ENCODE results near the gene PIM2.
"Not testable (repeated sequence)": the region's sequence is repeated elsewhere in the genome, so short reads cannot be mapped to it uniquely, and the experiment has no call there.

The PIM2 gene

DNA sequence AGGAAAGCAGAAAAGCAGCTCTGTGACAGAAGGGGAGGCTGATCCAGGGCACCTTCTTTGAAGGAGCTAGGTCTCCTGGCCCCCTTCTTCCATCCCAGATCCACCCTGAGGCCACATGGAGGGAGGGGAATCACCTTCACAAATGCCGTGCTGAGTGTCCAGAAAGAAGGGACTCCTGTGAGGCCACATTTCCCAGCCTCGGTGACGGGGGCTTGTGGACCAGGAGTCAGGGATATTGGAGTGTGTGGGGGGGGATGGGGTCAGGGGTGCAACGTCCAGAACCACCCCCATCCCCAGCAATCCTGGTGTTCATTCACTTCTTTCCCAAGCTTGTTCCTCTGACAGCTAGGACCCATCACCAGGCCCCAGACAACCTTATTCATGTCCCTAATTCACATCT is 25.9 kb downstream of the PIM2 start:
- H3K4me3 ChIP-seq (ENCODE audit: low read depth, low read length), result no peak overlapping the region
- DNase-seq (ENCODE audit: low read depth), result no peak
- TF ChIP-seq, protein P1, sequence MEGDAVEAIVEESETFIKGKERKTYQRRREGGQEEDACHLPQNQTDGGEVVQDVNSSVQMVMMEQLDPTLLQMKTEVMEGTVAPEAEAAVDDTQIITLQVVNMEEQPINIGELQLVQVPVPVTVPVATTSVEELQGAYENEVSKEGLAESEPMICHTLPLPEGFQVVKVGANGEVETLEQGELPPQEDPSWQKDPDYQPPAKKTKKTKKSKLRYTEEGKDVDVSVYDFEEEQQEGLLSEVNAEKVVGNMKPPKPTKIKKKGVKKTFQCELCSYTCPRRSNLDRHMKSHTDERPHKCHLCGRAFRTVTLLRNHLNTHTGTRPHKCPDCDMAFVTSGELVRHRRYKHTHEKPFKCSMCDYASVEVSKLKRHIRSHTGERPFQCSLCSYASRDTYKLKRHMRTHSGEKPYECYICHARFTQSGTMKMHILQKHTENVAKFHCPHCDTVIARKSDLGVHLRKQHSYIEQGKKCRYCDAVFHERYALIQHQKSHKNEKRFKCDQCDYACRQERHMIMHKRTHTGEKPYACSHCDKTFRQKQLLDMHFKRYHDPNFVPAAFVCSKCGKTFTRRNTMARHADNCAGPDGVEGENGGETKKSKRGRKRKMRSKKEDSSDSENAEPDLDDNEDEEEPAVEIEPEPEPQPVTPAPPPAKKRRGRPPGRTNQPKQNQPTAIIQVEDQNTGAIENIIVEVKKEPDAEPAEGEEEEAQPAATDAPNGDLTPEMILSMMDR (IDR thresholded peaks at IDR 0.05; ENCODE audit: control insufficient read depth, extremely low read depth, insufficient read depth), result no peak

DNA sequence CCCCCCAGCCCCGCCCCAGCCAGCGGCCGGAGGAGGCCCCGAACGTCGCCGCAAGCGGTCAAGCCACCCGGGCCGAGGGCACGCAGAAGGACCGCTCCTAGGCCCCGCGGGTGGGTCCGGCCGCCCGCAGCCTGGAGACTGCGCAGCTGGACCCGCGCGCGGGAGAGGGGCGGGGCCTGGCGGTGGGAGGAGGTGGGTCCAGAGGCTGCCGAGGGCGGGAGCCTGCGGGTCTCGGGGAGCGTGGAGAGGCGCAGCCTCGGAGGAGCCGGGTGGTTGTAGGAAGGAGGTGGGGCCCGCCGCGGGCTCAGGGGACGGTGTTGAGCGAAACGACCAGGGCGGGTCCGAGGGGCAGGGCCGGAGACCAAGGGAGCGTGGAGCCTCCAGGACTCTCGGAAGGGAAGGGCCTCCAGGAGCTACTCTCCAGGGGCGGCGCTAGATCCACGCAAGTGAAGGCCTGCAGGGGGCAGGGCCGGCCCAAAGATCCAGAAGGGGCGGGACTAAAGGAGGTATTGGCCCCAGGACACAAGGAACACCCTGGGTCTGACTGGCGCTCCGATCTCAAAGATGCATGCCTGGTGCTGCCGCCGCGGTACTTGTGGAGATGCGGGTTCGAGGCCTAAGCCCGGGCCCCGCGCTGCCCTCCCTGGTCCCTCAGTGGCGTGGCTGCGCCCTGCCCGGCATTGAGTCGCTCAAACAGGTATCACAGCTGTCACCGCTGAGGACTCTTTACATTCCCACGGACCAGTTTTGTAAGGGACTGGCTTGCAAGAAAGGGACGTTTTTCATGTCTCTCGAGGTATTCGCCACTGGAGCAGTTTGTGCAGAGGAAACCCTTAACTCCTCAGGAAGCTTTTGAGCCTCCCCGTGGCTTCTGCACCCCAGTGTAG is 27.2 kb downstream of the PIM2 start:
- TF ChIP-seq, protein P1 (IDR thresholded peaks at IDR 0.05; ENCODE audit: control insufficient read depth, extremely low read depth, insufficient read depth), result peak; percentile 49
- DNase-seq (ENCODE audit: low read depth), result peak; percentile 62

DNA sequence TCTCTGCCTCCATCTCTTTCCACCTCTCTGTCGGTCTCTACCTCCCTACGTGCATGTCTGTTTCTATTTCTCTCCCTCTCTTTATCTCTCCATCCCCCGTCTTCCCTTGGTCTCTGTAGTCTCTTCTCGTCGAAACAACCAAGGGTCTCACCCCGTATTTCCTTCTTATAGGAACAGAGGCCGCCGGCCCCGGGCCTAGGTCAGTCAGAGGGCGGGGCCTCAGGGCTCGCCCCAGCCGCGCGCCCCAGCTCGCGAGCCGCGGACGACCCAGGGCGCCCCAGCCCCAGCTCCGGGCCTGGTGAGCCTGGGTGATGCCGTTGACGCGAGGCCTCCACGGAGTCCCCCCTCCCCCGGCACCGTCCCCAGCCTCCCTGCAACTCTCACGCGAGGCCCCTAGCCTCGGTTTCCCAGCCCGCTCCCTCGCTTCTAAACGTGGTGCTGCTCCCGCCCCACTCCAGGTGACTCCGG is 27.9 kb downstream of the PIM2 start:
- TF ChIP-seq, protein P1 (IDR thresholded peaks at IDR 0.05; ENCODE audit: control insufficient read depth, extremely low read depth, insufficient read depth), result no peak
- DNase-seq (ENCODE audit: low read depth), result no peak
- peak overlapping the region; percentile 47 for H3K4me3 ChIP-seq (ENCODE audit: low read depth, low read length)

More for the DNA sequence above, 27.2 kb downstream of the PIM2 start:
- peak overlapping the region; percentile 47 for H3K4me3 ChIP-seq (ENCODE audit: low read depth, low read length)

DNA sequence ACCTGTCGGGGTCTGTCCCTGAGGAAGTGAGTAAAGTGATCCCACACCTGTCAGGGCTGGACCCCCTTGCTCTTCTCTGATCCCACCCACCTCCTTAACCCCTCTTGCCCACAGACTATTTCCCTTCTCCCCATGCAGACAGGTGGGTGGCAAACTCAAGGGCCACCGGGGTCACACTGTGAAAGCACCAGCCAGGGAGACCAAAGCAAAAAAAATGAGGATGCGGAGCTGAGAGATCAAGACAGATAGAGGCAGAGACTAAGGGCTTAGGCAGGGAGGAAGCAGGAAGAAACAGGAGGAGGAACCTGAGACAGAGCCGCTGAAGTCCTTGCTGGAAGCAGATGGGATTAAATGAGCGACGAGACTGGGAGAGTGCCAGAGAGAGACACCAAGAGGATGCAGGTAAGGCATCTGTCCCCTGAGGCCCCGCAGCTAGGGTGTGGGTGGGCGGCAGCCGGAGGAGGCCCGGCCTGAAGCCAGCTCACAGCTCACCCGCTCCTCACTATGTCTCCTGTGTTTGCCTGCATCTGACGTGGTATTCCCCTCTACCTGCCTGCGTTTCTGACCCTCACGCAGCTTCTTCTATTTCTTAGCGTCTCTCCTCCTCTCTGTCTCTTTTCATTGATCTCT is 28.4 kb downstream of the PIM2 start:
- H3K4me3 ChIP-seq (ENCODE audit: low read depth, low read length), result no peak overlapping the region
- no peak for DNase-seq (ENCODE audit: low read depth)
- TF ChIP-seq, protein P1 (IDR thresholded peaks at IDR 0.05; ENCODE audit: control insufficient read depth, extremely low read depth, insufficient read depth), result no peak

DNA sequence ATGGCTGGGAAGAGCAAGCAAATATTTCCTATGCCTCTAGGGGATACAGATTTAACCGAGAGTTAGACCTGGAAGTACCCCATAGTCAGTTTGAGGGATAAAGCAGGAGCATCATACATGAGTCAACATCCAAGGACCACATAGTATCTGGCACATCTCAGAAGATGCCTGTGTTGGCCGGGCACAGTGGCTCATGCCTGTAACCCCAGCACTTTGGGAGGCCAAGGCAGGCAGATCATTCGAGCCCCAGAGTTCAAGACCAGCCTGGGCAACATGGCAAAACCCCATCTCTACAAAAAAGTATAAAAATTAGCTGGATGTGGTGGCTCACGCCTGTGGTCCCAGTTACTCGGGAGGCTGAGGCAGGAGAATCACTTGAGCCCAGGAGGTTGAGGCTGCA is 32.2 kb downstream of the PIM2 start:
- not testable (repeated sequence) for DNase-seq (ENCODE audit: low read depth); H3K4me3 ChIP-seq (ENCODE audit: low read depth, low read length)

DNA sequence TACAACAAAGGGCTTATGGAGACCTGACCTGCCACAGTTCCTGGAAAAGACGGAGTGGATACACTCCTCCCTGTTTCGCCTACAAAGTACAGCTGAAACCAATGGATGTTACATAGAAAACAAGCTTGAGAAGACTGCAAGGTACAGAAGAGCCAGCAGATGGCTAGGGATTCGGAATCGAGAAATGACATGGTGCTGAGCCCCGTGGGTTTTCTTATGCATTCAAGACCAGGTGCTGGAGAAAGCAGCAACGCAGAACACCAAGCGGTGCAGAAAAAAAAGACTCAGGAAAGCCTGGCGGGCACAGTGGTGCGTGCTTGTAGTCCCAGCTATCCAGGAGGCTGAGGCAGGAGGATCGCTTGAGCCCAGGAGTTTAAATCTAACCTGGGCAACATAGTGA is 35.1 kb downstream of the PIM2 start:
- H3K4me3 ChIP-seq (ENCODE audit: low read depth, low read length), result no peak overlapping the region
- no peak for DNase-seq (ENCODE audit: low read depth)
- TF ChIP-seq, protein P1 (IDR thresholded peaks at IDR 0.05; ENCODE audit: control insufficient read depth, extremely low read depth, insufficient read depth), result no peak

DNA sequence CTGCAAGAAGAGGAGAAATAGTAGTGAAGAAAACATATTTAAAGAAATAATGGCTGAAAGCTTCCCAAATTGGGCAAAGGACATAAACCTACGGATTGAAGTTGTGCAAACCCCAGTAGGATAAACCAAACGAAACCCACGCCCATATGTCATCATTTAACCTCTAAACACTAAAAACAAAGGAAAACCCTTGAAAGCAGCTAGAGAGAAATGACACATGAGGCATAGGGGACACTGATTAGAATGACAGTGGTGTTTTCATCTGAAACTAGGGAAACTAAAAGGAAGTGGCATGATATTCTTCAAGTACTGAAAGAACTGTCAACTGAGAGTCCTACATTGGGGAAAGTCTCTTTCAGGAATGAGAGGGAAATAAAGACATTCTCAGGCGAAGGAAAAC is 41.9 kb downstream of the PIM2 start:
- DNase-seq (ENCODE audit: low read depth); H3K4me3 ChIP-seq (ENCODE audit: low read depth, low read length): not testable (repeated sequence)

DNA sequence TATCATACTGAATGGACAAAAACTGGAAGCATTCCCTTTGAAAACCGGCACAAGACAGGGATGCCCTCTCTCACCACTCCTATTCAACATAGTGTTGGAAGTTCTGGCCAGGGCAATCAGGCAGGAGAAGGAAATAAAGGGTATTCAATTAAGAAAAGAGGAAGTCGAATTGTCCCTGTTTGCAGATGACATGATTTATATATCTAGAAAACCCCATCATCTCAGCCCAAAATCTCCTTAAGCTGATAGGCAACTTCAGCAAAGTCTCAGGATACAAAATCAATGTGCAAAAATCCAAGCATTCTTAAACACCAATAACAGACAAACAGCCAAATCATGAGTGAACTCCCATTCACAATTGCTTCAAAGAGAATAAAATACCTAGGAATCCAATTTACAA is 46.8 kb downstream of the PIM2 start:
- H3K4me3 ChIP-seq (ENCODE audit: low read depth, low read length); DNase-seq (ENCODE audit: low read depth): not testable (repeated sequence)

Measured in LNCaP clone FGC (cell line).